ENCODE results near the gene AGPAT1. TPM values are rescaled to one million over a fixed set of nuclear protein-coding genes. Genes with fewer than 3 reads are reported as not detected.
"Not testable (repeated sequence)": the region's sequence is repeated elsewhere in the genome, so short reads cannot be mapped to it uniquely, and the experiment has no call there.

AGPAT1 gene
- total RNA-seq, 2 experiments from 2014 or later: 34.0 to 34.8 TPM

DNA sequence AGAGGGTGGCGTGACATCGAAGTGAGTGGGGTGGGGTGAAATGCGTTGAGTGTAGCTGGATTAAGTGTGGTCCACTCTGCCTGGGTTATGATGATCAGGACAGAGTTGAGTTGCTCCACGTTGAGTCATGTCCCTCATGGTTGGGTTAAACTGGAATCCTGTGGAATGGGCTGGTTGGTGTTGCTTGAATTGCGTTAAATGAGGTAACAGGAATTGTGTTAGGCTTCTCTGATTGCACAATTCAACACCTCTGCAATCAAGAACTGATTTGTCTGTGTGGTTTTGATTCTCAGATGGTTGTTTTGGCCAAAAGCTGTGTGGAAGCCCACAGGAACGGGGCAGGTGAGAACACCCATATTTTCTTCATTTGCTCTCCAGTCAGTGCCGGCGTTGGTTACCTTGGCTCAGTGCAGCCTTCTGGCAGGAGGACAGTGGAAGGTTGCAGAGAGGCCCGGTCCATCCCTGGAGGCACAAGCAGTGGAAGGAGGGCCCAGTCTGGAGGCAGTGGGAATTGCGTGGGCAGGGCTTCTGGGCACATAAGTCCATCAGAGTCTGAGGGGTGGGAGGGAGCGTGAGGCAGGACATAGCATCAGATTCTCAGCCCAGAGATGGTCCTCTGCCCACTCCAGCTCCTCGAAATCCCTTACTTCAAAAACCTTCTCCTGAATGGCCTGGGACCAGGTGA is 36.3 kb upstream of the AGPAT1 start:
- Mint-ChIP-seq H3K36me3 (no peaks in the 10 kb centered on the region), H3K27ac (no peak overlapping the region), H3K4me1 (ENCODE audit: low read depth) (no peaks in the 10 kb centered on the region), H3K27me3 (no peaks in the 10 kb centered on the region), H3K4me3 (no peak overlapping the region), H3K9me3 (no peaks in the 10 kb centered on the region)
- POLR2A ChIA-PET: no interaction called here
- no peak for DNase-seq
- intact Hi-C loops (cut with micrococcal nuclease): no loop called here
- CTCF ChIA-PET: interaction anchor here (1.0 kb wide), 1 partner anchor 202 kb away, joined by 3 read pairs; no protein-coding TSS in a partner anchor

DNA sequence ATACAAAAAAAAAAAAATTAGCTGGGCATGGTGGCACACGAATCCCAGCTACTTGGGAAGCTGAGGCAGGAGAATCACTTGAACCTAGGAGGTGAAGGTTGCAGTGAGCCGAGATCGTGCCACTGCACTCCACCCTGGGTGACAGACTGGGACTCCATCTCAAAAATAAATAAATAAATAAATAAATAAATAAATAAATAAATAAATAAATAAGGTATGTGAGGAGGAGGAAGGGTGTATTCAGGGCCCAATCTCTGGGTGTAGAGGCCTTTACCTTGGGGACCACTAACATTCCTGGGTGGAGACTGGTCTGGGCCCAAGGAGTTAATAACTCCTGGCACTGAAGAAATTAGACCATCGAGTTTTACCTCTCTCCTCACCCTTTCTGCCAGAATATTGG is 35.5 kb upstream of the AGPAT1 start:
- DNase-seq; H3K9me3 Mint-ChIP-seq; H3K27me3 Mint-ChIP-seq; H3K27ac Mint-ChIP-seq; H3K36me3 Mint-ChIP-seq; POLR2A ChIA-PET; H3K4me1 Mint-ChIP-seq (ENCODE audit: low read depth); intact Hi-C loops (cut with micrococcal nuclease); H3K4me3 Mint-ChIP-seq: not testable (repeated sequence)
- CTCF ChIA-PET: interaction anchor here (0.6 to 1.0 kb wide), 2 partner anchors 18 to 203 kb away, joined by 3 read pairs; no protein-coding TSS in a partner anchor

DNA sequence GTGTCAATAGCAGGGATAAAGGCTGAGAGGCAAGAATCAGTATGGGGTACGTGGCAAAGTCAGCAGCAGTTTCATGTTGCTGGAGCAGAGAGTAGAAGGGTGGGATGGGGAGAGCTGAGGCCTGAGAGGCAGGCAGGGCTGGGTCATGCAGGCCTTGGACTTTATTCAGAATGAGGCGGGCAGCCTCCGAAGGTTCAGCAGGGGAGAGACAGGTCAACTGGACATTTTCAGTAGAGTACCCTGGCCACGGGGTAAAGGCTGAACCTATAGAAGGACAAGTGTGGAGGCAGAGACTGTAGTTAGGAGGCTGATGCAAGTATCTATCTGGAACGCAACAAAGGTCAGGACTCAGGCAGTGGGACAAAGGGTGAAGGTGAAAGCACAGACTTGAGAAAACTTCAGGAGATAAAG is 34.3 kb upstream of the AGPAT1 start:
- POLR2A ChIA-PET: no interaction called here
- Mint-ChIP-seq H3K36me3 (no peaks in the 10 kb centered on the region), H3K4me3 (no peak overlapping the region), H3K9me3 (no peaks in the 10 kb centered on the region), H3K27ac (no peak overlapping the region), H3K27me3 (no peaks in the 10 kb centered on the region), H3K4me1 (ENCODE audit: low read depth) (no peaks in the 10 kb centered on the region)
- intact Hi-C loops (cut with micrococcal nuclease): no loop called here
- CTCF ChIA-PET: interaction anchor here (1.3 kb wide), 1 partner anchor 35 kb away, joined by 3 read pairs; no protein-coding TSS in a partner anchor
- DNase-seq: no peak

DNA sequence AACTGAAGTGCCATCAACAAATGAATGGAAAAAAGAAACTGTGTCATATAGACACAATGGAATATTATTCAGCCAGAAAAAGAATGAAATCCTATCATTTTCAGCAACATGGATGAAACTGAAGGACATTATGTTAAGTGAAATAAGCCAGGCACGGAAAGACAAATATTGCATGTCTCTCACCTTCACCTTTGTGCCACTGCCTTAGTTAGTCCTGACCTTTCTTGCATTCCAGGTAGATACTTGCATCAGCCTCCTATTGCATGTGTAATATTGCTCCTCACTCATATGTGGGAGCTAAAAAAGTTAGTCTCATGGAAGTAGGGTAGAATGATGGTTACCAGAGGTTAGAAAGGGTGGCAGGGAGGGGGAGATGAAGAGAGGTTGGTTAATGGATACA is 33.1 kb upstream of the AGPAT1 start:
- H3K4me3 Mint-ChIP-seq: no peak overlapping the region
- H3K9me3 Mint-ChIP-seq: no peaks in the 10 kb centered on the region
- no peaks in the 10 kb centered on the region for H3K4me1 Mint-ChIP-seq (ENCODE audit: low read depth)
- CTCF ChIA-PET: interaction anchor here (1.3 kb wide), 1 partner anchor 37 kb away, joined by 3 read pairs; no protein-coding TSS in a partner anchor
- no peaks in the 10 kb centered on the region for H3K27me3 Mint-ChIP-seq
- no peaks in the 10 kb centered on the region for H3K36me3 Mint-ChIP-seq
- POLR2A ChIA-PET: no interaction called here
- no peak for DNase-seq
- H3K27ac Mint-ChIP-seq: no peak overlapping the region
- intact Hi-C loops (cut with micrococcal nuclease): no loop called here

DNA sequence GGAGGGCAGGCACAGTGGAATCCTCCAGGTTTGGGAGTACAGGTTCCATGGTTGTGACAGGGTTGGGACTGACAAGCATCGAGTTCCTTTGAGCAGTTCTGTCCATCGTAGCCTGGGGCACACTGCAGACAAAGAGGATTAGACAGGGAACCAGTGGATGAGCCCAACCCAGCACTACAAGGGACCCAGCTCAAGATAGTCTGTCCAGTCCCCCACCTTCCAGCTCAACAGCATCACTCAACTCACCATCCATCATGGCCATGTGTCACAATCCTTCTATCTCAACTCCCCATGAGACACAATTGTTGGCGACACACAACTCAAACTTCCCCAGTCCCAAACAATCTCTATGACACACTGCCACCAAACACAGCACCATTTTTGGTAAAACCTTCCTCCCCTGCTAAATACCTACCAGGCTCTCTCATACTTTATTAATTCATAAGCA is 28.4 kb upstream of the AGPAT1 start:
- H3K27ac Mint-ChIP-seq: no peak overlapping the region
- POLR2A ChIA-PET: no interaction called here

DNA sequence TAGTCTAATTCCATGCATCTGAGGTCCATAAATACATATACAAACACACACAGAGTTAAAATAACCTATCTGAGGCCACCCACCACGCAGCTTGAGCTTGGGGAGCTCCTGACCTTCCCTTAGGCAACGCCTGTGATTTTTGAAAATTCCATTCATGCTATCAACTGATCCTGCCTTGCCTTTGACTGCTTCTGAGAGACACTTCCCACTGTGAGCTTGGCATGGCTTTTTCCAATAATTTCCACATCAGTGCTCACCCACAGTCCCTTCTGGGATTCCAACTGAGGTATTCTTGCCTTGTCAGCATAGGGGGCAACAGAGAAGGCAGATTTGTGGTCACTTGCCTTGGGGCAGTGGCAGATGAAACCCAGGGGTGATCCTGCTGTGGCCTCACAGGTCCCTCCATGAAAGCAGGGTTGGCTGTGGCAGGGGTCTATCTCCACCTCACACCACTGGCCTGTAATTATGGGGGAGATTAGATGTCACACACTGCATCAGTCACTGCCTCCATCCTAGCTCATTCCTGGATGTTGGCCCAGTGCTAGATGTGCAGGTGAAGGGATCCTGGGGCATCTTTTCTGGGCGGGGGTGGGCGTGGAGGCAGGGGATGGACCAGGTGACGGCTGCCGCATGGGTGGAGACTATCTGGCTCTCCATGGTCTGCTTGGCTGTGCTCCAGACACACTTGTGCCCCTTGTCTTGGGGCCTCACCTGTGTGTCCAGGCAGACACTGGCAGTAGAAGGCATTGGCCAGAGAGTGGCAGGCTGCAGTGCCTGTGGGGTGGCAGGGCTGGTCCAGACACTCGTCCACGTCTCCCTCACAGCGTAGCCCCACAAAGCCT is 27.8 kb upstream of the AGPAT1 start:
- intact Hi-C loops (cut with micrococcal nuclease): no loop called here
- Mint-ChIP-seq H3K36me3 (no peaks in the 10 kb centered on the region), H3K27ac (no peak overlapping the region), H3K4me1 (ENCODE audit: low read depth) (no peaks in the 10 kb centered on the region), H3K27me3 (no peaks in the 10 kb centered on the region), H3K9me3 (no peaks in the 10 kb centered on the region), H3K4me3 (no peak overlapping the region)
- DNase-seq: no peak
- ChIA-PET POLR2A (no interaction called here), CTCF (no interaction called here)

More for the DNA sequence above, 28.4 kb upstream of the AGPAT1 start:
- no peaks in the 10 kb centered on the region for H3K36me3 Mint-ChIP-seq
- no peak for DNase-seq
- H3K4me3 Mint-ChIP-seq: no peak overlapping the region
- intact Hi-C loops (cut with micrococcal nuclease): no loop called here
- CTCF ChIA-PET: no interaction called here
- no peaks in the 10 kb centered on the region for H3K9me3 Mint-ChIP-seq
- no peaks in the 10 kb centered on the region for H3K27me3 Mint-ChIP-seq
- no peaks in the 10 kb centered on the region for H3K4me1 Mint-ChIP-seq (ENCODE audit: low read depth)

DNA sequence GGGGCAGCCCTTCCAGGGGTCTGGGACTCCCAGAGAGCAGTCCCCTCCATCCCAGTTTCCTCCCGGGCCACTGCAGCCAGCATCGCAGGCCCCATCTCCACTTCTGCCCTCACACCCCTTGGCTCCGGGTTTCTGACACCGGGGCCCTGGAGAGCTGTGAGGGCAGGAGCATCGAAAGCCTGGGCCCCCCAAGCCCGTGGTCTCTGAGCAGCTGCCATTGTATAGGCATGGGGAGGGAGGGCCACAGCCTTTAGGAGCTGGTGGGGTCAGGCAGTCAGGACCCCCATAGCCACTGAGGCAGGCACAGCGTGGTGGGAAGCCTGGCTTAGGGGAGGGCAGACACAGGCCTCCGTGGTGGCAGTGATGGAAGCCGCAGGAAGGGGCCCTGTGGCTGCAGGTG is 26.3 kb upstream of the AGPAT1 start:
- no peaks in the 10 kb centered on the region for H3K9me3 Mint-ChIP-seq
- no peaks in the 10 kb centered on the region for H3K27me3 Mint-ChIP-seq
- POLR2A ChIA-PET: no interaction called here
- DNase-seq: no peak
- no peaks in the 10 kb centered on the region for H3K4me1 Mint-ChIP-seq (ENCODE audit: low read depth)
- H3K27ac Mint-ChIP-seq: no peak overlapping the region
- no peak overlapping the region for H3K4me3 Mint-ChIP-seq
- intact Hi-C loops (cut with micrococcal nuclease): no loop called here
- no peaks in the 10 kb centered on the region for H3K36me3 Mint-ChIP-seq
- CTCF ChIA-PET: no interaction called here

DNA sequence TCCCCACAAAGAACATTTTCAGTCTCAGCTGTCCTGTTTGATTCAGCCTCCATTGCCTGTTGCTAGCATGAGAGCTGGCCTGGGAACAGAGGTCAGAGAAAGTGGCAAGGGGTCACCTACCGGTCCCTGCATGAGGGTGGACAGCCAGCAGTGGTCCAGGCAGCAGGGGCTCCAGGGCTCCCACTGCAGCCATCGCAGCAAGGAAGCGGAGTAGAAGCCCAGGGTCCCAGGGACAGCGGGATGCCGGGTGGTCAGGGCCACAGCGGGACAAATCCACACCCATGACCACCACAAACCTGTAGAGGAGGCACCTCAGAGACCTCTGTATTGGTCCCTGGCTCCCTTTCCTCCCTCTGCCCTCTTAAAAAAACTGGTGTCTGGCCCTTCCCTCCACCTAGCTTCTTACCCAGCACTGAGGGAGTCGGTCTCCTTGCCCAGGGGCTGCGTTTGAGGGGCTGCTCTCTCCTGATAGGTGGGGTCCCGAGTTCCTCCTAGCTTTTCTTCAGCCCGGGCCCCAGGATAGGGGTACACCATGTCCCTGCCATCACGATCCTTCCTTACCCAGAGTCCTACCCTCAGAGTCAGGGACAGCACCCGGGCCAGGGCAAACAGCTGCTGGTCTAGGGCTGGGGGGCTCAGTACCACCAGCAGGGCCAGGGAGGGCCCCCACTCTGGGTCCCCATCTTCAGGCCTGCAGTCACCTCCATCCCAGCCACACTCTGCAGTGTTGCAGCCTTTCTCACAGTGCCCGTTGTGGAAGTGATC is 25.0 kb upstream of the AGPAT1 start:
- no peak for DNase-seq
- intact Hi-C loops (cut with micrococcal nuclease): no loop called here
- CTCF ChIA-PET: no interaction called here
- Mint-ChIP-seq H3K4me3 (no peak overlapping the region), H3K36me3 (no peaks in the 10 kb centered on the region), H3K9me3 (no peaks in the 10 kb centered on the region), H3K27ac (no peak overlapping the region), H3K4me1 (ENCODE audit: low read depth) (peaks cover 5% of the 10 kb centered on the region), H3K27me3 (no peaks in the 10 kb centered on the region)
- POLR2A ChIA-PET: no interaction called here

DNA sequence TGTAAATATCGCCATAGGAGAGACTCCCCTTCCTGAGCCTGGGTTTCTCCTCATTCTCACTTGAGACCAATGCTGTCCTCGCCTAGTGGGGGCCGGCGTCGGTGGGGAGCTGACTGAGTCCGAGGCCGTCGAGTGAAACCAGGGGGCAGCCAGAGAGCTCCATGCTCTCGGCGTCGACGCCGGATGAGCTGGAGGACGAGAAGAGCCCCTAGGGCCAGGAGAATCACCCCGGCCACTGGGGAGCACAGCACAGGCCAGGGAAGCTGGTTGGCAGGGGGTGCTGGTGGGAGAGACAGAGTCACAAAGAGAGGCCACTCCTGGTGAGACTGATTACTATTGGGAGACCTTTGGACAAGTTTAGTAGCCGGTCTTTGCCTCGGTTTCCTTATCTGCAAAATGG is 23.0 kb upstream of the AGPAT1 start:
- Mint-ChIP-seq H3K27ac (no peak overlapping the region), H3K4me1 (ENCODE audit: low read depth) (peaks cover 18% of the 10 kb centered on the region), H3K36me3 (no peaks in the 10 kb centered on the region), H3K9me3 (no peaks in the 10 kb centered on the region), H3K4me3 (no peak overlapping the region), H3K27me3 (no peaks in the 10 kb centered on the region)
- ChIA-PET POLR2A (interaction anchor here (0.6 kb wide), 1 partner anchor 1644 kb away, joined by 3 read pairs; no protein-coding TSS in a partner anchor), CTCF (no interaction called here)
- intact Hi-C loops (cut with micrococcal nuclease): loop anchor here (5.0 to 10.0 kb wide), 4 partner anchors 242 to 1216 kb away; partner anchors contain the start of genes CUTA, HSPA1B, LTA and NELFE
- DNase-seq: no peak

DNA sequence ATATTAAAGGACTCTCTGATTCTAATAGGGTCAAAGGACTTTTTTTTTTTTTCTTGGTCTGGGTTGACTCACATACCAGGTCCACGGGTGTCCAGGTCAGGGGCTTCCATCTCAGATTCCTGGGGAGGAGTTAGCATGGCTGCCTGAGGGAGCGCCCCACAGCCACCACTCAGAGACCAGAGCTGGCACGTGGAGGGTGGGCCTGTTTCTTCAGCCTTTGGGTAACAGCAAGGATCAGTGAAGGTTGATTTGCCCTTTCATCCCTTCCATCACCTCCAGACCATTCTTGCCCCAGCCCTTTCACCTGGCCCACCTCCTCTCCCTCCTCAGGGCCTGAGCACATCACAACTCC is 22.4 kb upstream of the AGPAT1 start:
- POLR2A ChIA-PET: no interaction called here
- intact Hi-C loops (cut with micrococcal nuclease): loop anchor here (5.0 to 10.0 kb wide), 4 partner anchors 241 to 1216 kb away; partner anchors contain the start of genes CUTA, HSPA1B, LTA and NELFE
- CTCF ChIA-PET: no interaction called here

DNA sequence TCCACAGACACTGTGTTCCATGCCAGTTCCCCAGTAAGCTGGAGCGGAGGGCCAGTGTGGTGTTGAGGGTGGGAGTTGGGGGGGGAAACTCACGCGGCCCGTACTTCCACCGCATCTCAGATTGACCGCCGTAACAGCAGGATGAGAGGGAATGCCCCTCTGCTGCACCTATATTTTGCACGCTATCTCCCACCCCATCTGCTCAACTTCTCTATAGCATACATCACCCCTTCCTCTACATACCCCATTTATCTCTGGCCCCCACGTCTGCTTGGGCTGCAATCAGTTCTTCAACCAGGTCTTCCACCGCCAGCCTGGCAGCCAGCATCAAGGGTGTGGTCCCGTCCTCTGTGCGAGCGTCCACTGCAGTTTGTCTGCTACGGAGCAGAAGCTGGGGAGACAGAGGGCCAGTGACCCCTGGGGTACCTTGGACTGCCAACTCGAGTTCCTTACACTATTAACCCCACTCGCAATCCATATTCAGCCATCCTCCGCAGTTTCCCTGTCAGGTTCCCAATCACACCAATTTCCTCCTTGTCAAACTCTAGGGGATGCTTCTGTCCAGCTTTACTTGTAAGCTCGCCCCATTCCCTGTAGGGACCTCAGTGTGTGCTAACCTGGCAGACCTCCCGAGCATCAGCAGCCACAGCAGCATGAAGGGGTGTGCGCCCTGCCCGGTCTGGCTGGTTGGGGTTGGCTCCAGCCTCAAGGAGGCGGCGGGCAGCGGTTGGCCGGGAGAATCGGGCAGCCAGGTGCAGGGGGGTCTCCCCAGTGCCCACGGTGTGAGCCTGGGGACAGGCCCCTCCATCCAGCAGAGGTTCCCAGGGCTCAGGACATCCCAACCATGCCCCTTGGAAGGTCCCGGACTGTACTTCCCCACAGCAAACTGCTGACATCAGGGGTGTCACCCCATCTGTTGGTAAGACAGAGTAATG is 21.1 kb upstream of the AGPAT1 start:
- Mint-ChIP-seq H3K36me3 (no peaks in the 10 kb centered on the region), H3K4me3 (peak overlapping the region; percentile 96), H3K4me1 (ENCODE audit: low read depth) (peaks cover 23% of the 10 kb centered on the region), H3K9me3 (no peaks in the 10 kb centered on the region), H3K27ac (peak overlapping the region; percentile 98), H3K27me3 (no peaks in the 10 kb centered on the region)
- POLR2A ChIA-PET: interaction anchor here (0.6 to 0.9 kb wide), 4 partner anchors 21 to 538 kb away, joined by 3 read pairs; partner anchors contain the start of gene AGPAT1
- CTCF ChIA-PET: interaction anchor here (1.0 to 2.5 kb wide), 3 partner anchors 68 to 503 kb away, joined by 3 to 21 read pairs (median 3); partner anchors contain the start of genes ATF6B and FKBPL
- no peak for DNase-seq
- intact Hi-C loops (cut with micrococcal nuclease): loop anchor here (5.0 to 10.0 kb wide), 4 partner anchors 240 to 1218 kb away; partner anchors contain the start of genes CUTA, HSPA1B, LTA and NELFE

More for the DNA sequence above, 22.4 kb upstream of the AGPAT1 start:
- Mint-ChIP-seq H3K27ac (no peak overlapping the region), H3K27me3 (no peaks in the 10 kb centered on the region), H3K4me3 (no peak overlapping the region), H3K36me3 (no peaks in the 10 kb centered on the region), H3K4me1 (ENCODE audit: low read depth) (peaks cover 23% of the 10 kb centered on the region), H3K9me3 (no peaks in the 10 kb centered on the region)
- DNase-seq: no peak

Data from activated CD4-positive, alpha-beta memory T cell treated with anti-CD3 and anti-CD28 coated beads for 36 hours (primary cell).